GM12878 (cell line): ENCODE data around the gene BBC3. TPM values are rescaled to one million over a fixed set of nuclear protein-coding genes. Genes with fewer than 3 reads are reported as not detected.
"Not testable (repeated sequence)": the region's sequence is repeated elsewhere in the genome, so short reads cannot be mapped to it uniquely, and the experiment has no call there.

Source experiments
- ATAC-seq: fragments of 200-7000 bp; cut with Tn5 transposase; 3 replicates; pipeline ENCODE4 v1.9.1; 2020; ENCODE audit warnings: mild to moderate bottlenecking, moderate library complexity
- BruUV-seq: library from RNA; stranded (reverse); fragments of 400-500 nt; replicated peaks from 2 replicates; lab custom pipeline; 2021; lab: Mats Ljungman, UMichigan
- CTCF ChIA-PET: fragments of 300-600 bp; sonication (Branson Sonifier 250); formaldehyde crosslinking; extraction: SDS; loops from one replicate; lab custom pipeline; 2021; ENCODE audit warnings: inconsistent platforms; lab: Yijun Ruan, JAX
- POLR2A ChIA-PET: fragments of 350-600 bp; formaldehyde crosslinking; extraction: SDS; loops from one replicate; lab custom pipeline; 2021; ENCODE audit warnings: inconsistent platforms; lab: Charles Lee
- RAD21 ChIA-PET: fragments of 300-600 bp; sonication (Branson Sonifier 250); formaldehyde crosslinking; loops from one replicate; lab custom pipeline; 2023; ENCODE audit warnings: antibody characterized with exemption; ENCODE audit not compliant: unreplicated experiment; lab: Charles Lee
- SMC1A ChIA-PET: fragments of 300-600 bp; sonication (Branson Sonifier 250); formaldehyde crosslinking; loops from one replicate; lab custom pipeline; 2023; ENCODE audit not compliant: unreplicated experiment, uncharacterized antibody; lab: Charles Lee
- DNase-seq: peaks from one replicate; pipeline ENCODE4 v3.0.0-alpha.2; 2011; ENCODE audit warnings: low read depth, low spot score
- FAIRE-seq: peaks from 3 replicates; lab custom pipeline; 2011; peaks lifted over from hg19 to GRCh38; lab: Jason Lieb, UNC
- H2AFZ ChIP-seq: 2 replicates; pipeline ENCODE4 v1.6.0; 2011; ENCODE audit warnings: low read depth, low read length, control low read depth; ENCODE audit not compliant: control insufficient read depth
- H3K27ac ChIP-seq: 2 replicates; pipeline ENCODE4 v1.5.1; 2011; ENCODE audit warnings: control low read depth; ENCODE audit not compliant: control insufficient read depth, insufficient read depth
- H3K27me3 ChIP-seq, 2 experiments: replicated peaks in 1 of 2; 2 replicates each; pipeline versions ENCODE4 v1.6.0 to v1.6.1; 2011; ENCODE audit warnings: low read length in 1 of 2; ENCODE audit not compliant: control insufficient read depth in 2 of 2, insufficient read depth in 2 of 2
- H3K36me3 ChIP-seq, 2 experiments: 2 replicates each; pipeline ENCODE4 v1.5.1; 2011; ENCODE audit warnings: low read length in 1 of 2; ENCODE audit not compliant: control insufficient read depth in 2 of 2, insufficient read depth in 2 of 2
- H3K4me1 ChIP-seq: 2 replicates; pipeline ENCODE4 v1.6.1; 2011; ENCODE audit warnings: mild to moderate bottlenecking, low read length, moderate library complexity, mixed read lengths; ENCODE audit not compliant: control insufficient read depth, insufficient read depth
- H3K4me2 ChIP-seq: 2 replicates; pipeline ENCODE4 v1.6.0; 2011; ENCODE audit warnings: control low read depth; ENCODE audit not compliant: control insufficient read depth, insufficient read depth
- H3K4me3 ChIP-seq: fragments of 200-600 bp; sonication (generic); 2 replicates; pipeline ENCODE4 v1.5.1; 2016
- H3K79me2 ChIP-seq: 2 replicates; pipeline ENCODE4 v1.6.0; 2011; ENCODE audit warnings: low read length; ENCODE audit not compliant: control insufficient read depth, insufficient read depth
- H3K9ac ChIP-seq: 2 replicates; pipeline ENCODE4 v1.8.0; 2011; ENCODE audit warnings: low read length, control low read depth, mixed read lengths; ENCODE audit not compliant: control insufficient read depth, insufficient read depth
- H3K9me3 ChIP-seq: replicated peaks from 3 replicates; pipeline ENCODE4 v1.5.1; 2011; ENCODE audit warnings: mild to moderate bottlenecking, low read length; ENCODE audit not compliant: control insufficient read depth, insufficient read depth
- H4K20me1 ChIP-seq: 2 replicates; pipeline ENCODE4 v1.6.0; 2011; ENCODE audit not compliant: control insufficient read depth, insufficient read depth
- BHLHE40 ChIP-seq, 2 experiments: fragments of 450-650 bp in 1 of 2; IDR thresholded peaks; 2 replicates each; pipeline ENCODE4 v1.6.1; 2011 to 2017; ENCODE audit warnings: low read depth in 2 of 2, borderline replicate concordance in 1 of 2, improper control_type of control experiment in 1 of 2, low read length in 1 of 2, mild to moderate bottlenecking in 1 of 2
- IKZF2 ChIP-seq, 2 experiments: fragments of 450-650 bp; IDR thresholded peaks; 2 replicates each; pipeline ENCODE4 v1.6.1; 2017; ENCODE audit warnings: mild to moderate bottlenecking in 2 of 2, moderate library complexity in 2 of 2
- MYB ChIP-seq: fragments of 150-350 bp; IDR thresholded peaks from 2 replicates; pipeline ENCODE4 v1.6.1; 2014; ENCODE audit warnings: mild to moderate bottlenecking, low read depth, low read length, borderline replicate concordance
- NBN ChIP-seq: fragments of 450-650 bp; IDR thresholded peaks from 2 replicates; pipeline ENCODE4 v1.6.1; 2016
- PML ChIP-seq: IDR thresholded peaks from 2 replicates; pipeline ENCODE4 v1.6.1; 2012; ENCODE audit warnings: low read length, inconsistent platforms
- POU2F2 ChIP-seq: IDR thresholded peaks from 3 replicates; pipeline ENCODE4 v1.6.1; 2011; ENCODE audit warnings: low read depth, mild to moderate bottlenecking, low read length, borderline replicate concordance
- SMARCA5 ChIP-seq: fragments of 450-650 bp; IDR thresholded peaks from 2 replicates; pipeline ENCODE4 v1.6.1; 2017; ENCODE audit warnings: mild to moderate bottlenecking
- SP1 ChIP-seq: IDR thresholded peaks from one replicate; pipeline ENCODE4 v1.6.1; 2011; ENCODE audit warnings: low read depth, low read length
- ZNF217 ChIP-seq: fragments of 450-650 bp; IDR thresholded peaks from 2 replicates; pipeline ENCODE4 v1.6.1; 2017; ENCODE audit warnings: antibody characterized with exemption, mild to moderate bottlenecking
- WGBS: methylation state at CpG from one replicate; pipeline ENCODE4 v1.1.6; 2016; ENCODE audit warnings: low lambda C conversion rate; ENCODE audit not compliant: insufficient replicate concordance, insufficient coverage; ENCODE audit errors: missing lambda C conversion rate; 5-methylcytosine and 5-hydroxymethylcytosine counted together
- in situ Hi-C: fragments of 300-500 bp; cut with MboI; formaldehyde crosslinking; loops from 9 replicates; pipeline ENCODE4 v1.14.3; 2018; ENCODE audit warnings: mixed read lengths
- intact Hi-C: fragments of 100-400 bp; cut with micrococcal nuclease; formaldehyde crosslinking; loops from one replicate; pipeline ENCODE4 v1.14.2; 2022; ENCODE audit not compliant: unreplicated experiment
- polyA plus RNA-seq, 11 experiments: library from polyadenylated mRNA; depleted of rRNA in 4 of 11; unstranded in 6 of 11; stranded (reverse) in 5 of 11; fragments of >200 nt; fragmentation: Nextera tagmentation in 4 of 11; fragmentation: Illumina TruSeq in 1 of 11; extraction: Ambion mirVana in 4 of 11; extraction: Trizol in 1 of 11; gene quantifications; 1 replicate in 1 of 11; 2 replicates in 10 of 11; pipeline versions ENCODE4 v1.2.1 to v1.2.3, GENCODE V29; 2011 to 2016; ENCODE audit warnings: inconsistent platforms in 2 of 11, missing spikeins in 2 of 11, low read depth in 1 of 11
- total RNA-seq, 4 experiments: library from RNA; depleted of rRNA in 3 of 4; stranded (reverse); fragments of >200 nt in 3 of 4; fragmentation: Illumina TruSeq in 1 of 4; extraction: Trizol in 1 of 4; gene quantifications; 2 replicates each; pipeline versions ENCODE4 v1.2.1 to v1.2.3, GENCODE V29; 2013 to 2021
- TF ChIP-seq, protein P1 (sequence below): fragments of 450-650 bp; conservative IDR thresholded peaks from 2 replicates; pipeline ENCODE4 v1.6.1; 2017; ENCODE audit warnings: mild to moderate bottlenecking, moderate library complexity
- TF ChIP-seq, protein P2 (sequence below): IDR thresholded peaks from 2 replicates; pipeline ENCODE4 v1.6.1; 2011; ENCODE audit warnings: borderline replicate concordance, low read depth, mild to moderate bottlenecking, moderate library complexity, low read length; ENCODE audit not compliant: insufficient read depth, poor library complexity, severe bottlenecking
- TF ChIP-seq, protein P3 (sequence below): fragments of 450-650 bp; IDR thresholded peaks from 2 replicates; pipeline ENCODE4 v1.6.1; 2017; ENCODE audit warnings: borderline replicate concordance
- TF ChIP-seq, protein P4 (sequence below): IDR thresholded peaks from 2 replicates; pipeline ENCODE4 v1.6.1; 2011; ENCODE audit warnings: mild to moderate bottlenecking, low read depth, low read length, moderate library complexity; ENCODE audit not compliant: insufficient replicate concordance

The BBC3 gene
- total and polyA plus RNA-seq, 10 of the 15 experiments (the other 5 are each of a cell fraction or from before 2014, with no cell fraction given) = 0.10 to 17.9 (median 7.5) TPM

DNA sequence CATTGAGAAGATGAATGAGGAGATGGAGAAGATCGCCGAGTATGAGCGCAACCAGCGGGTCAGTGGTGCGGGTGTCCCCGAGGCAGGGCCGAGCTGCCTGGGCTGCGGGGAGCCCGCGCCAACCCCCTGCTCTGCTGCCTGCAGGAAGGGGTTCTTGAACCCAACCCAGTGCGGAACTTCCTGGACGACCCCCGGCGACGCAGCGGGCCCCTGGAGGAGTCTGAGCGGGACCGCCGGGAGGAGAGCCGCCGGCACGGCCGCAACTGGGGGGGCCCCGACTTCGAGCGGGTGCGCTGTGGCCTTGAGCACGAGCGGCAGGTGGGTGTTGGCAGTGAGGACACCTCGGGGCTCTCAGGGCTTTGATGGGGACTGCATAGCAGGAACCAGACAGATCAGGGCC is 33.6 kb upstream of the BBC3 start (continued):
- TF ChIP-seq, protein P1, sequence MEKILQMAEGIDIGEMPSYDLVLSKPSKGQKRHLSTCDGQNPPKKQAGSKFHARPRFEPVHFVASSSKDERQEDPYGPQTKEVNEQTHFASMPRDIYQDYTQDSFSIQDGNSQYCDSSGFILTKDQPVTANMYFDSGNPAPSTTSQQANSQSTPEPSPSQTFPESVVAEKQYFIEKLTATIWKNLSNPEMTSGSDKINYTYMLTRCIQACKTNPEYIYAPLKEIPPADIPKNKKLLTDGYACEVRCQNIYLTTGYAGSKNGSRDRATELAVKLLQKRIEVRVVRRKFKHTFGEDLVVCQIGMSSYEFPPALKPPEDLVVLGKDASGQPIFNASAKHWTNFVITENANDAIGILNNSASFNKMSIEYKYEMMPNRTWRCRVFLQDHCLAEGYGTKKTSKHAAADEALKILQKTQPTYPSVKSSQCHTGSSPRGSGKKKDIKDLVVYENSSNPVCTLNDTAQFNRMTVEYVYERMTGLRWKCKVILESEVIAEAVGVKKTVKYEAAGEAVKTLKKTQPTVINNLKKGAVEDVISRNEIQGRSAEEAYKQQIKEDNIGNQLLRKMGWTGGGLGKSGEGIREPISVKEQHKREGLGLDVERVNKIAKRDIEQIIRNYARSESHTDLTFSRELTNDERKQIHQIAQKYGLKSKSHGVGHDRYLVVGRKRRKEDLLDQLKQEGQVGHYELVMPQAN = no peak
- TF ChIP-seq MYB (no peak), BHLHE40 (IDR thresholded peaks at IDR 0.05; ENCODE audit: borderline replicate concordance in 1 of 2, low read depth in 2 of 2, low read length in 1 of 2) (no peak)
- TF ChIP-seq, protein P2, sequence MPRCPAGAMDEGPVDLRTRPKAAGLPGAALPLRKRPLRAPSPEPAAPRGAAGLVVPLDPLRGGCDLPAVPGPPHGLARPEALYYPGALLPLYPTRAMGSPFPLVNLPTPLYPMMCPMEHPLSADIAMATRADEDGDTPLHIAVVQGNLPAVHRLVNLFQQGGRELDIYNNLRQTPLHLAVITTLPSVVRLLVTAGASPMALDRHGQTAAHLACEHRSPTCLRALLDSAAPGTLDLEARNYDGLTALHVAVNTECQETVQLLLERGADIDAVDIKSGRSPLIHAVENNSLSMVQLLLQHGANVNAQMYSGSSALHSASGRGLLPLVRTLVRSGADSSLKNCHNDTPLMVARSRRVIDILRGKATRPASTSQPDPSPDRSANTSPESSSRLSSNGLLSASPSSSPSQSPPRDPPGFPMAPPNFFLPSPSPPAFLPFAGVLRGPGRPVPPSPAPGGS = no peak

DNA sequence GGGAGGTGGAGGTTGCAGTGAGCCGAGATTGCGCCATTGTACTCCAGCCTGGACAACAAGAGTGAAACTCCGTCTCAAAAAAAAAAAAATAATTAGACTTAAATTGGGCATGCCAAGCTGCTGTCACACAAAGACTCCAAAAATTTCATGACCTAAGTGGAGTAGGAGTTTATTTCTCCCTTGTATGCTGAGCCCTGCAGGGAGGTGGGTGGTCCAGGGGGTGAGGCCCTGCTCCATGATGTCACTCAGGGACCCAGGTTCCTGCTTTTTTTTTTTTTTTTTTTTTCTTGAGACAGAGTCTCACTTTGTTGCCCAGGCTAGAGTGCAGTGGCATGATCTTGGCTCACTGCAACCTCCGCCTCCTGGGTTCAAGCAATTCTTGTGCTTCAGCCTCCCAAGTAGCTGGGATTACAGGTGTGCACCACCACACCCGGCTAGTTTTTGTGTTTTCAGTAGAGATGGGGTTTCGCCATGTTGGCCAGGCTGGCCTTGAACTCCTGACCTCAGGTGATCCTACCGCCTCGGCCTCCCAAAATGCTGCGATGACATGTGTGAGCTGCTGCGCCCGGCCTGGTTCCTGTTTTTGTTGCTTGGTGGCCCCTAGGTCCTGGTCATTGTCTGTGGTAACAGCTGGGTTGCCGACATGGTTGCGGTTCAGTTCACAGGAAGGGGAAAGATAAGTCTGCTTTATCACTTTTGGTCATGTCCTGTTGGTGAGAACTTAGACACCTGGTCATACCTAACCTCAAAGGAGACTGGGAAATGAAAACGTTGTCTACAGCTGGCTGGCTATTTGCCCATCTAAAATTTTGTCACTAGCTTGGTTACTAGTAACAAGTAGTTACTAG is 31.2 kb upstream of the BBC3 start:
- H3K27ac ChIP-seq = peak overlapping the region; percentile 38
- in situ Hi-C loops, H2AFZ ChIP-seq, H4K20me1 ChIP-seq, H3K9me3 ChIP-seq, H3K4me3 ChIP-seq, H3K79me2 ChIP-seq, H3K9ac ChIP-seq, H3K27me3 ChIP-seq, BruUV-seq: not testable (repeated sequence)
- CTCF ChIA-PET = interaction anchor here (0.6 to 2.4 kb wide), 8 partner anchors 10 to 249 kb away, joined by 3 to 13 read pairs (median 3); partner anchors contain the start of gene INAFM1
- ATAC-seq (peak; percentile 96), DNase-seq (peak; percentile 93), FAIRE-seq (peak; percentile 99)
- H3K36me3 ChIP-seq = peaks cover 10 to 17% of the 10 kb centered on the region in 2 experiments; a peak in 3 of 4 replicates
- peak overlapping the region; percentile 11; the same call in 1 of the 2 replicates for H3K4me2 ChIP-seq
- RAD21 ChIA-PET = interaction anchor here (0.7 to 0.8 kb wide), 2 partner anchors 12 to 18 kb away, joined by 4 to 5 read pairs; no protein-coding TSS in a partner anchor
- WGBS = 26% methylated on average over 13 of the region's 14 CpGs
- peaks cover 15% of the 10 kb centered on the region for H3K4me1 ChIP-seq
- intact Hi-C loops = loop anchor here (1.0 kb wide), 1 partner anchor 11 kb away; no protein-coding TSS in a partner anchor
- POLR2A ChIA-PET = interaction anchor here (0.6 to 2.6 kb wide), 5 partner anchors 10 to 1357 kb away, joined by 3 to 22 read pairs (median 4); partner anchors contain the start of genes INAFM1 and RPL18
- SMC1A ChIA-PET = interaction anchor here (0.6 to 1.7 kb wide), 4 partner anchors 10 to 52 kb away, joined by 3 to 6 read pairs (median 4); partner anchors contain the start of gene INAFM1
- TF ChIP-seq, protein P3, sequence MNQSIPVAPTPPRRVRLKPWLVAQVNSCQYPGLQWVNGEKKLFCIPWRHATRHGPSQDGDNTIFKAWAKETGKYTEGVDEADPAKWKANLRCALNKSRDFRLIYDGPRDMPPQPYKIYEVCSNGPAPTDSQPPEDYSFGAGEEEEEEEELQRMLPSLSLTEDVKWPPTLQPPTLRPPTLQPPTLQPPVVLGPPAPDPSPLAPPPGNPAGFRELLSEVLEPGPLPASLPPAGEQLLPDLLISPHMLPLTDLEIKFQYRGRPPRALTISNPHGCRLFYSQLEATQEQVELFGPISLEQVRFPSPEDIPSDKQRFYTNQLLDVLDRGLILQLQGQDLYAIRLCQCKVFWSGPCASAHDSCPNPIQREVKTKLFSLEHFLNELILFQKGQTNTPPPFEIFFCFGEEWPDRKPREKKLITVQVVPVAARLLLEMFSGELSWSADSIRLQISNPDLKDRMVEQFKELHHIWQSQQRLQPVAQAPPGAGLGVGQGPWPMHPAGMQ = peak; percentile 56; the same call in 1 of the 2 replicates
- TF ChIP-seq BHLHE40 (IDR thresholded peaks at IDR 0.05; ENCODE audit: borderline replicate concordance in 1 of 2, low read depth in 2 of 2, low read length in 1 of 2) (peak; percentile 71 to 88), PML (0 out of 2 replicates have a peak, but pooled peaks have one; percentile 34), SP1 (peak; percentile 25), SMARCA5 (peak; percentile 62), IKZF2 (IDR thresholded peaks at IDR 0.05) (peak; percentile 89 to 92), POU2F2 (peak; percentile 48; the same call in 1 of the 3 replicates), NBN (peak; percentile 92), ZNF217 (peak; percentile 91)
- TF ChIP-seq, protein P4, sequence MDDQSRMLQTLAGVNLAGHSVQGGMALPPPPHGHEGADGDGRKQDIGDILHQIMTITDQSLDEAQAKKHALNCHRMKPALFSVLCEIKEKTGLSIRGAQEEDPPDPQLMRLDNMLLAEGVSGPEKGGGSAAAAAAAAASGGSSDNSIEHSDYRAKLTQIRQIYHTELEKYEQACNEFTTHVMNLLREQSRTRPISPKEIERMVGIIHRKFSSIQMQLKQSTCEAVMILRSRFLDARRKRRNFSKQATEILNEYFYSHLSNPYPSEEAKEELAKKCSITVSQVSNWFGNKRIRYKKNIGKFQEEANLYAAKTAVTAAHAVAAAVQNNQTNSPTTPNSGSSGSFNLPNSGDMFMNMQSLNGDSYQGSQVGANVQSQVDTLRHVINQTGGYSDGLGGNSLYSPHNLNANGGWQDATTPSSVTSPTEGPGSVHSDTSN = peak; percentile 37
